ENCODE data around the gene PTF1A. TPM values are rescaled to one million over a fixed set of nuclear protein-coding genes. Genes with fewer than 3 reads are reported as not detected.

The PTF1A gene
- polyA plus RNA-seq, 4 donors = not detected

DNA sequence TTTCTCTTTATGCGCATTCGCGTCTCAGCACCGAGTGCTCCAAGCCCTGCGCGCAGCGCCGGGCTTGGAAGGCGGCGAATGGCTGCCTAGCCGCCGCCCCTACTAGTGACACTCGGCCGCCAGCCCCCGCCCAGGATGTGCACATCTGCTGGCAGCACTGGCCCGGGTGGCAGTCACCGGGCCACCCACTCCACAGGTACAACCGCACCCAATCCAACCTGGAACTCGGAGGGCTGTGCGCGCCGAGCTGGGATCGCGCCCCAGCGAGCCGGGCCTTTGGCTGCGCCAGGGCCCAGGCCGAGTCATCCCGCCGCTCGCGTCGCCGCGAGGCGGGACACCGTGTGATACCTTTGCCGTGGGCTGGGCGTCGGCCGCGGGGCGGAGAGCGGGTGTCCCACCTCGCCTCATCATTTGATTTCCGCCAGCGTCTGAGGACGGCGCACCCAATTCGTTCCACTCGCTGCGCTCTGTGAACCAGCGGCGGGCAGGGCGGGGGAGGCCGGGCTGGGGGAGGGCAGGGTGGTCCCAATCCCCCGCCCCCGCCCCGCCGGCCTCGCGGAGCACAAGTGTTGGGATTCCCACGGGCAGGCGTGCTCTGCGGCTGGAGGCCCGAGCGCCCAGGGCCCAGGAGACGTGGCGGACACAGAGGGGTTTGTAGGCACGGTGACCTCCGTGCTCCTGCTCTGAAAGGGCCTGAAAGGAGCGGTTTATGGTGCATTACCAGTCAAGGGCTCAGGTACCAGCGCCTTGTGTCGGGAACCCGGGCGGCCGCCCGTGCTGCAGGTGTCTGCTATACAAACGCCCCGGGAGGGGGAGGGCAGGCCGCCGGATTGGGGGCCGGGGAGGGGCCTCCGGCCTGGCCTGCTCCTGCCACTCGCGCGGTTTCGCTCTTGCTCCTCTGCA, 17.8 kb upstream of the PTF1A start:
- FAIRE-seq (no peak), DNase-seq (no peak)
- WGBS, 3 donors = 5 to 11% (median 8%) methylated on average over 64 to 88 of the region's 88 CpGs
- no peaks in the 10 kb centered on the region for H3K4me1 ChIP-seq (ENCODE audit: control insufficient read depth in 3 of 3, insufficient read depth in 2 of 3, low read depth in 1 of 3, low read length in 2 of 3)
- H3K27me3 ChIP-seq (ENCODE audit: control insufficient read depth in 3 of 3, insufficient read depth in 3 of 3, low read length in 3 of 3) = peaks cover 10 to 64% (median 33%) of the 10 kb centered on the region in 3 donors
- H3K36me3 ChIP-seq (ENCODE audit: control insufficient read depth in 3 of 3, insufficient read depth in 2 of 3, low read depth in 1 of 3, low read length in 3 of 3) = no peaks in the 10 kb centered on the region
- no peak overlapping the region for H3K4me3 ChIP-seq (ENCODE audit: low read depth in 1 of 3, low read length in 3 of 3)
- H3K27ac ChIP-seq (ENCODE audit: low read depth in 1 of 3, low read length in 2 of 3) = no peak overlapping the region
- no peaks in the 10 kb centered on the region for H3K9me3 ChIP-seq (ENCODE audit: control insufficient read depth in 2 of 2, insufficient read depth in 1 of 2, low read depth in 1 of 2, low read length in 1 of 2)

DNA sequence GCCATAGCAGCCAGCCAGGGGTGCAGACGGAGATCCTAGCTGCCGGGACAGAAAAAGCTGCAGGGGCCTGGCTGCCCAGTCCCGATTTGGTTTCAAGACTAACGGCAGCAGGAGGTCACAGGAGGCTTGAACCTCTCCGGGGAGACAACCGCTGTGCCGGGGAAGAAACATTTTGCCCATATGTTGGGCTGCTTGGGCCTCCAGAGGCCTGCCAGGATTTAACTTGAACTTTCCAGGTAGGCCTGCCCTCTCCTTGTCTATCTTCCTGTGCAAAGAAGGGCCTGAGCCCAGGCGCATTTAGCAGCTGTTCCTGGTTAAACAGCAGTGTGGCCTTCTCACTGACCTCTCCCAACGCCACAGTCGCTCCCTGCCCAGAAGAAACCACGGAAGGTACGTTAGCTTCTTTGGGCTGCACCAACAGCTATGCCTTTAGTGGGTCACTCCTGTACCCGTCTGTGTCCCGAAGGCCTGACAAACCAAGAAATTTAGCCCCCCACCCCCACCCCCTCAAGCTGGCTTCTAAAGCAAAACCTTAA, 17.1 kb upstream of the PTF1A start:
- peaks cover 10 to 60% (median 33%) of the 10 kb centered on the region in 3 donors for H3K27me3 ChIP-seq (ENCODE audit: control insufficient read depth in 3 of 3, insufficient read depth in 3 of 3, low read length in 3 of 3)
- FAIRE-seq (no peak), DNase-seq (no peak)
- H3K27ac ChIP-seq (ENCODE audit: low read depth in 1 of 3, low read length in 2 of 3) = no peak overlapping the region
- no peaks in the 10 kb centered on the region for H3K4me1 ChIP-seq (ENCODE audit: control insufficient read depth in 3 of 3, insufficient read depth in 2 of 3, low read depth in 1 of 3, low read length in 2 of 3)
- WGBS, 3 donors = 15 to 18% (median 18%) methylated on average over 14 of the region's 14 CpGs
- no peaks in the 10 kb centered on the region for H3K36me3 ChIP-seq (ENCODE audit: control insufficient read depth in 3 of 3, insufficient read depth in 2 of 3, low read depth in 1 of 3, low read length in 3 of 3)
- H3K4me3 ChIP-seq (ENCODE audit: low read depth in 1 of 3, low read length in 3 of 3) = no peak overlapping the region
- no peaks in the 10 kb centered on the region for H3K9me3 ChIP-seq (ENCODE audit: control insufficient read depth in 2 of 2, insufficient read depth in 1 of 2, low read depth in 1 of 2, low read length in 1 of 2)

DNA sequence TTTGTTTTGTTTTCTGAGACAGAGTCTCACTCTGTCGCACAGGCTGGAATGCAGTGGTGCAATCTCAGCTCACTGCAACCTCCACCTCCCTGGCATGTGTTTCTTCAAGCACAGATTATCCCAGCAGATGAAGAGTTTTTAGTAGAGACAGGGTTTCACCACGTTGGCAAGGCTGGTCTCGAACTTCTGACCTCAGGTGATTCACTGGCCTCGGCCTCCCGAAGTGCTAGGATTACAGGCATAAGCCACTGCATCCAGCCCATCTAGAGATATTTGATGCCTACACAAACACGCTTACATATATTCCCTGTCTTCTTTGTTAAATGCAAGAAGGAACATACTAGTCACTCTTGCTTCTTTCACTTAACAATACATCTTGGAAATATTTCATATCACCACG, 5.9 kb upstream of the PTF1A start:
- peaks cover 0 to 41% (median 16%) of the 10 kb centered on the region in 3 donors for H3K27me3 ChIP-seq (ENCODE audit: control insufficient read depth in 3 of 3, insufficient read depth in 3 of 3, low read length in 3 of 3)
- DNase-seq (no peak), FAIRE-seq (no peak)
- H3K9me3 ChIP-seq (ENCODE audit: control insufficient read depth in 2 of 2, insufficient read depth in 1 of 2, low read depth in 1 of 2, low read length in 1 of 2) = no peaks in the 10 kb centered on the region
- WGBS, 3 donors = 50 to 53% (median 51%) methylated on average over 7 of the region's 7 CpGs
- no peak overlapping the region for H3K4me3 ChIP-seq (ENCODE audit: low read depth in 1 of 3, low read length in 3 of 3)
- no peaks in the 10 kb centered on the region for H3K36me3 ChIP-seq (ENCODE audit: control insufficient read depth in 3 of 3, insufficient read depth in 2 of 3, low read depth in 1 of 3, low read length in 3 of 3)
- no peaks in the 10 kb centered on the region for H3K4me1 ChIP-seq (ENCODE audit: control insufficient read depth in 3 of 3, insufficient read depth in 2 of 3, low read depth in 1 of 3, low read length in 2 of 3)
- H3K27ac ChIP-seq (ENCODE audit: low read depth in 1 of 3, low read length in 2 of 3) = no peak overlapping the region

DNA sequence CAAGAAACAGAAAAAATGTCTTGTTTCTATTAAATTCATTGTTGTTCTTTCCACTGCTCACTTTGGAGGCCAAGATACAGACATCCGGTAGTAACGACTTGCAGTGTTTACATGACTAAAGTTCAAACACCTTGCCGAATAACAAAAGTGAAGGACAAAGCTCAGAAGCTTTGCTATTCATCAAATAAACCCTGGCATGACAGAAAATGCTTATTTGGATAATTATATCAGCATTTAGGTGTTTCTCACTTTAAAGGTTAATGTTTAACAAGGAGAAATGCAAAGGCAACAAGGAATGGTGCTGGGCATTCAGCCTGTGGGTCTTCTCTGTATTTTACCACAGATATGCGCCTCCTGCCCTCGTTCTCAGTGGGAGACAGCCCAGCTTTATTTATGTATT, 5.4 kb upstream of the PTF1A start:
- peaks cover 3 to 46% (median 18%) of the 10 kb centered on the region in 3 donors for H3K27me3 ChIP-seq (ENCODE audit: control insufficient read depth in 3 of 3, insufficient read depth in 3 of 3, low read length in 3 of 3)
- no peak overlapping the region for H3K4me3 ChIP-seq (ENCODE audit: low read depth in 1 of 3, low read length in 3 of 3)
- no peak for FAIRE-seq

DNA sequence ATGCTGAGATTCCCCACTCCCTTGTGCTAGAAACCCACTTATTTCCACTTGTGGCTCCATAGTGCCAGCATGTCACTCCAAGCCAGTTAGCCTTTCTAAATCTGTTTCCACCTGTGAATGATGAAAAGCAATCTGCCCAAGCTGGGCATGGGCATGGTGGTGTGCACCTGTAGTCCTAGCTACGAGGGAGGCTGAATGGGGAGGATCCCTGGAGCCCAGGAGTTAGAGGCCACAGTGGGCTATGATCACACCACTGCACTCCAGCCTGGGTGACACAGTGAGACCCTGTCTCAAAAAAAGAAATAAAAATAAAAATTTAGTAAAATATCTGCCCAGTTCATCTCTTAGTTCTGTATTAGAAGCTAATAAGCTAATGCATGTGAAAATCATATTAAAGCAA, 5.0 kb upstream of the PTF1A start:
- Histone ChIP-seq H3K4me3 (ENCODE audit: low read depth in 1 of 3, low read length in 3 of 3) (no peak overlapping the region), H3K36me3 (ENCODE audit: control insufficient read depth in 3 of 3, insufficient read depth in 2 of 3, low read depth in 1 of 3, low read length in 3 of 3) (no peaks in the 10 kb centered on the region), H3K4me1 (ENCODE audit: control insufficient read depth in 3 of 3, insufficient read depth in 2 of 3, low read depth in 1 of 3, low read length in 2 of 3) (no peaks in the 10 kb centered on the region), H3K27me3 (ENCODE audit: control insufficient read depth in 3 of 3, insufficient read depth in 3 of 3, low read length in 3 of 3) (peaks cover 8 to 46% (median 21%) of the 10 kb centered on the region in 3 donors), H3K9me3 (ENCODE audit: control insufficient read depth in 2 of 2, insufficient read depth in 1 of 2, low read depth in 1 of 2, low read length in 1 of 2) (no peaks in the 10 kb centered on the region), H3K27ac (ENCODE audit: low read depth in 1 of 3, low read length in 2 of 3) (no peak overlapping the region)
- DNase-seq (no peak), FAIRE-seq (no peak)
- 68 to 87% (median 74%) methylated on average over 1 of the region's 1 CpG for WGBS, 3 donors

More for the DNA sequence above, 5.4 kb upstream of the PTF1A start:
- H3K9me3 ChIP-seq (ENCODE audit: control insufficient read depth in 2 of 2, insufficient read depth in 1 of 2, low read depth in 1 of 2, low read length in 1 of 2) = no peaks in the 10 kb centered on the region
- no peaks in the 10 kb centered on the region for H3K36me3 ChIP-seq (ENCODE audit: control insufficient read depth in 3 of 3, insufficient read depth in 2 of 3, low read depth in 1 of 3, low read length in 3 of 3)
- no peak overlapping the region for H3K27ac ChIP-seq (ENCODE audit: low read depth in 1 of 3, low read length in 2 of 3)
- 9 to 14% (median 13%) methylated on average over 5 of the region's 5 CpGs for WGBS, 3 donors
- no peaks in the 10 kb centered on the region for H3K4me1 ChIP-seq (ENCODE audit: control insufficient read depth in 3 of 3, insufficient read depth in 2 of 3, low read depth in 1 of 3, low read length in 2 of 3)
- DNase-seq = peak in 1 of 2 donors; percentile 1

DNA sequence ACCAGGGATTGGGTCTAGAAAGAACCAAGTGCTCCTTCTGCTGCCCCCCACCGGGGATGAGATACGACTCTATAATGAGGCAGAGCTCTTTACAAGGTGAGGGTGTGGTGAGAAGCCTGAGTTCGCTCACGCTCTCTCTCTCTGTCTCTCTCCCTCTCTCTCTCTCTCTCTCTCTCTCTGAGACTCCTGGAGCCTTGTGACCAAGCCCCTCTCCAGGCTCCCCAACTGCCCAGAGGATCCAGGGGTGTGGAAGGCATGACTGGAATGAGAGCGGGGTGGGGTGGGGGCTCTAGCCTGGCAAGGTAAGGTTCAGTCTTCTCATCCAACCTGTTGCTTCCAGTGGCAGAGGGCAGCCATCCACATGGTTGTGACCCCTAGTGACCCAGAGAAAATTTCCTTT, 3.1 kb upstream of the PTF1A start:
- no peaks in the 10 kb centered on the region for H3K36me3 ChIP-seq (ENCODE audit: control insufficient read depth in 3 of 3, insufficient read depth in 2 of 3, low read depth in 1 of 3, low read length in 3 of 3)
- H3K27me3 ChIP-seq (ENCODE audit: control insufficient read depth in 3 of 3, insufficient read depth in 3 of 3, low read length in 3 of 3) = peaks cover 18 to 58% (median 27%) of the 10 kb centered on the region in 3 donors
- no peaks in the 10 kb centered on the region for H3K4me1 ChIP-seq (ENCODE audit: control insufficient read depth in 3 of 3, insufficient read depth in 2 of 3, low read depth in 1 of 3, low read length in 2 of 3)
- no peak overlapping the region for H3K27ac ChIP-seq (ENCODE audit: low read depth in 1 of 3, low read length in 2 of 3)
- FAIRE-seq (no peak), DNase-seq (no peak)
- H3K4me3 ChIP-seq (ENCODE audit: low read depth in 1 of 3, low read length in 3 of 3) = no peak overlapping the region
- H3K9me3 ChIP-seq (ENCODE audit: control insufficient read depth in 2 of 2, insufficient read depth in 1 of 2, low read depth in 1 of 2, low read length in 1 of 2) = no peaks in the 10 kb centered on the region
- 21 to 52% (median 33%) methylated on average over 5 of the region's 5 CpGs for WGBS, 3 donors

DNA sequence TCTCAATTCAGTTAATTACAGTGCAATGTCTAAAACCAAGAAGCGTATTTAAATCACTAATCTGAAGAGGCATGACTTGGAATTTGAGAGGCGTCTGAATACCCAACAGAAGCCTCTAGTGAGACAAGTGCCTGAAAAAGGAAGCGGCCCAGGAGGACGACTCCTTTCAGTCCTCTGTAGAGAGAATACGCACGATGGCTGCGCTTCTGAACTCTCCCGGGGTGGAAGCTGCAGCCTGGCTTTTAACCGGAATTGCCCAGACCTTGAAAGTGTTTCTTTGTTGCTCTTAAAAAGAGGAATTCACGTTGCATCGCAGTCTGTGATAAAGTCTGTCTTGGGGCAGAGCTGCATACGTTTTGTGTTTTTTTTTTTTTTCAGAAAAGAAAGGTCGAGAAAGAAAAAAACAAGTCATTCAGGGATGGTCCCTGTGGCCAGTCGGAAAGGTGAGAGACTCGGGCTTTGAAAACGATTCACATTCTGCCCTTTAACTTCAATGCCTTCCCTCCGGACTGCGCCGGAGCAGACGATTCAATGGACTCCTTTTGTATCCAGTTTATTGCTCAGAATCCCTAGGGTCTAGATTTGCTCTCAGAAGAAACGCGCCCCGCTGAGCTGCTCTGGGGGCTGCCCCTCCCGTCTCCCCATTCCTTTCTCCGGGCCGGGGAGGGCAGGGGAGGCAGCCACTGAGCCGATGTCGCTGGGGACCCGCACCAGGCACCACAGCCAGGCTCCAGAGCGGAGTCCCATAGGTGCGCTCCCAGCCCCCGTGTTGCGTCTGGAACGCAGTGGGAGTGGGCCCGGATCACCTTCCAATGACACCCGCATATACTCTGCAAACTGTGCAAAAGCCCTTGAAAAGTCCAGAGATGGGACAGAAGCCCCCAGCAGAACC, 994 bp upstream of the PTF1A start:
- Histone ChIP-seq H3K27me3 (ENCODE audit: control insufficient read depth in 3 of 3, insufficient read depth in 3 of 3, low read length in 3 of 3) (peaks cover 29 to 79% (median 39%) of the 10 kb centered on the region in 3 donors), H3K4me1 (ENCODE audit: control insufficient read depth in 3 of 3, insufficient read depth in 2 of 3, low read depth in 1 of 3, low read length in 2 of 3) (no peaks in the 10 kb centered on the region), H3K9me3 (ENCODE audit: control insufficient read depth in 2 of 2, insufficient read depth in 1 of 2, low read depth in 1 of 2, low read length in 1 of 2) (peaks cover 0 to 3% of the 10 kb centered on the region in 2 donors), H3K36me3 (ENCODE audit: control insufficient read depth in 3 of 3, insufficient read depth in 2 of 3, low read depth in 1 of 3, low read length in 3 of 3) (no peaks in the 10 kb centered on the region), H3K4me3 (ENCODE audit: low read depth in 1 of 3, low read length in 3 of 3) (no peak overlapping the region), H3K27ac (ENCODE audit: low read depth in 1 of 3, low read length in 2 of 3) (no peak overlapping the region)
- DNase-seq = no peak
- whole genome bisulfite sequencing, 3 donors = 4 to 8% (median 6%) methylated on average over 36 of the region's 36 CpGs
- no peak for FAIRE-seq
